Measurements from ENCODE around the gene AKAP13. TPM values are rescaled to one million over a fixed set of nuclear protein-coding genes. Genes with fewer than 3 reads are reported as not detected.

AKAP13 gene
- total and polyA plus RNA-seq, 3 donors from 2014 or later = 79.5 to 207 (median 187) TPM

DNA sequence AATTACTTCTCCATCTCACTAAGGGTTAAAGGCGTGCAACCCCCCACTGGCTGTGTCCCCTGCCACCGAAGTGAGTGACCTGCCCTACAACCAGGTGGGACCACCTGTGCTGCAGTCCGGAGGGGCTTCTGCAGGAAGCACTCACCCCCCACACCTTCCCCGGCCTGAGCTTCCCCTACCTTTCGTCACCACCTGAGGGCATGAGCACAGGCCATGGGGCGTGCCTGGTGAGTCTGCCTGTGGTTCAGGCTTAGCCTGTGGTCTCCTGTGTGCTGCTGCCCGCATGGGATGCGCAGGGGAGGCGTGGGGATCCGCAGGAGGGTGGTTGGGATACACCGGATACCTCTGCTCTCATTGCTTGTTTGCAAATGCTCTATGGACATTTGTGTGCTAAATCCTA lies 368.3 kb downstream of the AKAP13 start:
- no peak for DNase-seq
- no peaks in the 10 kb centered on the region for H3K27me3 ChIP-seq
- H3K4me1 ChIP-seq = peaks cover 42% of the 10 kb centered on the region
- intact Hi-C loops (cut with DNase I; ENCODE audit: low total_unique reads) = no loop called here
- TF ChIP-seq POLR2A (IDR thresholded peaks at IDR 0.05) = no peak
- TF ChIP-seq, protein P1, sequence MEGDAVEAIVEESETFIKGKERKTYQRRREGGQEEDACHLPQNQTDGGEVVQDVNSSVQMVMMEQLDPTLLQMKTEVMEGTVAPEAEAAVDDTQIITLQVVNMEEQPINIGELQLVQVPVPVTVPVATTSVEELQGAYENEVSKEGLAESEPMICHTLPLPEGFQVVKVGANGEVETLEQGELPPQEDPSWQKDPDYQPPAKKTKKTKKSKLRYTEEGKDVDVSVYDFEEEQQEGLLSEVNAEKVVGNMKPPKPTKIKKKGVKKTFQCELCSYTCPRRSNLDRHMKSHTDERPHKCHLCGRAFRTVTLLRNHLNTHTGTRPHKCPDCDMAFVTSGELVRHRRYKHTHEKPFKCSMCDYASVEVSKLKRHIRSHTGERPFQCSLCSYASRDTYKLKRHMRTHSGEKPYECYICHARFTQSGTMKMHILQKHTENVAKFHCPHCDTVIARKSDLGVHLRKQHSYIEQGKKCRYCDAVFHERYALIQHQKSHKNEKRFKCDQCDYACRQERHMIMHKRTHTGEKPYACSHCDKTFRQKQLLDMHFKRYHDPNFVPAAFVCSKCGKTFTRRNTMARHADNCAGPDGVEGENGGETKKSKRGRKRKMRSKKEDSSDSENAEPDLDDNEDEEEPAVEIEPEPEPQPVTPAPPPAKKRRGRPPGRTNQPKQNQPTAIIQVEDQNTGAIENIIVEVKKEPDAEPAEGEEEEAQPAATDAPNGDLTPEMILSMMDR (IDR thresholded peaks at IDR 0.05) = no peak
- WGBS, 2 donors = 83 to 86% methylated on average over 6 to 11 of the region's 11 CpGs
- no peaks in the 10 kb centered on the region for H3K36me3 ChIP-seq (ENCODE audit: low read depth, missing control alignments)
- H3K27ac ChIP-seq = peak overlapping the region in 1 of 2 donors; percentile 91
- no peaks in the 10 kb centered on the region for H3K9me3 ChIP-seq
- H3K4me3 ChIP-seq = no peak overlapping the region

DNA sequence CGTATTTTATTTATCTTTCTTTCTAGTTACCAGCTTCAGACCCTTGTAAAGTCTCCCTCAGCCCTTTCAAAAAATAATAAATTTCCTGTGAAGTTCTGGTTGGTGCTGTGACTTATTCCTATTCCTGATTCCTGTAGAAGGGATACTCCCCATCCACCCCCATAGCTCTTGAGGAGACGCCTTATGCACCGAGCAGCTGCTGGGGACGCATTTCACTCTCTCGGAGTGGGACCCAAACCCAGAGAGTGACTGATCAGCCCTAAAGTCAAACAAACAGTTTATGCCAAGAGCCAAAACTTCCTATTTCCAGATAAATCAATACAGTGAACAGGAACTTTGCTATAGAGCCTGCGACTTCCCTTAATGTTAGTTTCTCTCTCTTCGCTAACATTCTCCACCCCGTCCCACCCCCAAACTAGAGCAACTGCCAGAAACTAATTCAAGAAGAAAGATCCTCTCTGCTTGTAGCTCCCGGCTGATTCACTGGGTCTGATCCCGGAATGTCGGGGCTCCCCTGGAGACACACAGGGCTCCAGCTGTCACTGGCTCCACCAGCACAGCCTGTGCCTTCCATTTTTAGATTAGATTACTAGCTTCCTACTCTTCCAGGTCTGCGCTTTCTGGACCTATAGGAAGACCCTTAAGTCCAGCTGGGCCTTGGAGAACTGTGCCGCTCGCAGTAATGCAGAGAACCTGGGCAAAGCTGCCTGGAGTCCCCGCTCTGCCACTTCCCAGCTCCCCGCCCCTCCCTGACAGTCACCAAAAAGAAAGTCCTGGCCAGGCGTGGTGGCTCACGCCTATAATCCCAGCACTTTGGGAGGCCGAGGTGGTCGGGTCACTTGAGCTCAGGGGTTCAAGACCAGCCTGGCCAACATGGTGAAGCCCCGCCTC lies 369.1 kb downstream of the AKAP13 start:
- DNase-seq = peak; percentile 75
- no peak overlapping the region for H3K4me3 ChIP-seq
- no peak for TF ChIP-seq POLR2A (IDR thresholded peaks at IDR 0.05)
- TF ChIP-seq, protein P1 (IDR thresholded peaks at IDR 0.05) = no peak
- intact Hi-C loops (cut with DNase I; ENCODE audit: low total_unique reads) = no loop called here
- H3K27ac ChIP-seq = peak overlapping the region; percentile 82 to 91
- WGBS, 2 donors = 44 to 46% methylated on average over 21 of the region's 21 CpGs
- no peaks in the 10 kb centered on the region for H3K36me3 ChIP-seq (ENCODE audit: low read depth, missing control alignments)
- H3K4me1 ChIP-seq = peaks cover 42% of the 10 kb centered on the region
- H3K9me3 ChIP-seq = no peaks in the 10 kb centered on the region
- H3K27me3 ChIP-seq = no peaks in the 10 kb centered on the region

DNA sequence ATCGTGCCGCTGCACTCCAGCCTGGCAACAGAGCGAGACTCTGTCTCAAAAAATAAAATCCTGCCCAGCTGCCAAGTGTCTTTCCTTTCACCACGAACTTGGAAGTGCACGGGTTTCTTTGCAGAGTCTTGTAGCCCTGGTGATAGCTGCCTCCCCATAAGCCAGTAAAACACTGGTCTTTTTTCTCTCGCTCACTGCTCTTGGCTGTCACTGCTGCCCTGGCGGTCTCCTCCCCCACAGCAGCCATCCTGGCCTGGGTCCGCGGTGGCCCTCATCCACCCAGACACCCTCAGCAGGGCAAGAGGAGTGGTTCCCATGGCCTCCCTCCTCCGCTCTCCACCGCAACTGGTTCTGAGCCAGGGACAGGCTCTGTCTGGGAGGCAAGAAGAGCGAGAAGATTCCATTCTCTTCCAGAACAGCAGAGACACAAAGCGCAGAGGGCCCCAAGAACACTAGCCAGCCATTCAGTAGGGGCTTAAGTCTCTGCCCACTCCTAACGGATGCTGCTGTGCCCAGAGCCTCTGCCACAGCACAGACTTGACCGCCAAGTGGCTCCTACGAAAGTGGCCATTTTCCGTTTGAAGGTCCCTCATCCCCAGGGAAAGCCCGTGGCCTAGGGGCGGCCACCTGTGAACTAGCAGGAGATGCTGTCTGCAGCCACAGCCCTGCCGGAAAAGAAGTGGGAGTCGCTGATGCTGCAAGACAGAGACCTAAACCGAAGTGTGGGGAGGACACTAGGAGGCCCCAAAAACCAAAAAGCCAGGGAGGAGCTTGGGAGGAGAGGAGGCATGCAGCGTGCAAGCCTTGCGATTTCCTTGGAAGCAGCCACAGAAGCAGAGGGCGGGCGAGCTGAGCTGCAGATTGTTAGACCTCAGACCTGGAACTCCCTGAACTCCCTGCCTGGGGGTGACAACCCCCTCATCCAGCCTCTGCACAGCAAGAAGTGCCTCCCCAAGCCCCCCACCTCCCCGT lies 370.2 kb downstream of the AKAP13 start:
- Histone ChIP-seq H3K36me3 (ENCODE audit: low read depth, missing control alignments) (no peaks in the 10 kb centered on the region), H3K9me3 (no peaks in the 10 kb centered on the region), H3K27me3 (no peaks in the 10 kb centered on the region), H3K4me1 (peaks cover 50% of the 10 kb centered on the region), H3K4me3 (no peak overlapping the region), H3K27ac (peak overlapping the region; percentile 82 to 91)
- WGBS, 2 donors = 31 to 32% methylated on average over 26 to 27 of the region's 27 CpGs
- intact Hi-C loops (cut with DNase I; ENCODE audit: low total_unique reads) = no loop called here
- TF ChIP-seq POLR2A (IDR thresholded peaks at IDR 0.05) = no peak
- TF ChIP-seq, protein P1 (IDR thresholded peaks at IDR 0.05) = no peak
- peak; percentile 92 for DNase-seq

DNA sequence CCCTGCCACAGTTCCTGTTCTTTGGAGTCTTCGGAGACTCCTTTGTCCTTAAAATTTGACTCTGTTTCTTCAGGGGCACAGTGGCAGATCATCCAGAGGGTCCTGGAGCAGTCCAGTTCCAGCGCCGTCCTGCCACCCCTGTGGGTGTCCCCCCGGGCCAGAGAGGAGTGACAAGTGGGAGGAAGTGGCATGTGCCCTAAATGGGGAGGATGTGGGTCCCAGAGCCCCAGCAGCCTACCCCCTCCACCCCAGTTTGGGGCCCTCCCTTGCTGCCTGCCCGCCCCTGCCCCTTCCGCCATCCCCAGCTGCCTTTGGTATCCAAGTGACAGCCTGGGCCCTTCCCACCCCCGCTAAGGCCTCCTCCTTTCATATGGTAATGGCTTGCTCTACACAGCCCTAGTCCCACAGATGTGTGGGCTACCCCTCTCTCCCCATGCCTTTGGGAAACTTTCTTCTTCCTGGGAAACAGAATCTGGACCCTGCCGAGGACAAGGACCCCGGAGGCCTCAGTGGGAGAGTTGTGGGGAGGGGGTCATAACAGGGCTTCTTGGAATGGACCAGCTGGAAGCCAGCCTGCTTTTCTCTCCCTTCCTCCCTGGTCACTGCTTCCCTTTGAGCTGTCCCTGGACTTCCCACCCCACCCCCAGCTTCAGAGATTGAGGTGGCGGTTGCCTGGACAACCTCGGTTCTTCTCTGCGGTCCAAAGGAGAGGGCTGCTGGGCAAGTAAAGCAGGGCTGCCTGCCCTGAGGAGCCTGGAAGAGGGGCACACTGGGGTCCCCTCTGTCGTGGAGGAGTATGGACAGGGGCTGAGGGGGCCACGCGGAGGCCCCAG lies 371.1 kb downstream of the AKAP13 start:
- Histone ChIP-seq H3K4me3 (no peak overlapping the region), H3K27me3 (no peaks in the 10 kb centered on the region), H3K4me1 (peaks cover 51% of the 10 kb centered on the region), H3K36me3 (ENCODE audit: low read depth, missing control alignments) (no peaks in the 10 kb centered on the region), H3K9me3 (no peaks in the 10 kb centered on the region), H3K27ac (peak overlapping the region; percentile 82 to 91)
- DNase-seq = no peak
- TF ChIP-seq, protein P1 (IDR thresholded peaks at IDR 0.05) = no peak
- no peak for TF ChIP-seq POLR2A (IDR thresholded peaks at IDR 0.05)
- intact Hi-C loops (cut with DNase I; ENCODE audit: low total_unique reads) = no loop called here
- WGBS, 2 donors = 61 to 70% methylated on average over 15 of the region's 15 CpGs

All from testis (tissue), 3 donors.